HG02970 (cell line): Measurements from ENCODE around the gene OLFM1.

Experiments used
- ATAC-seq: cut with Tn5 transposase; IDR thresholded peaks from one replicate; pipeline ENCODE4 v1.9.1; 2021; ENCODE audit warnings: mild to moderate bottlenecking, moderate library complexity, moderate number of reproducible peaks; ENCODE audit not compliant: unreplicated experiment, low FRiP score

OLFM1 gene

GRCh38 chr9:135087489-135087792, at the start of gene OLFM1:
OLFM1 (plus strand) TSS chr9:135087668; CDS start chr9:135087990, 322 bp downstream.
- no peak for ATAC-seq

- ATAC-seq = no peak
Measured at GRCh38 chr9:135038331-135038730, 49.1 kb upstream of the OLFM1 start.

- no peak for ATAC-seq
Measured at GRCh38 chr9:135038826-135039225, 48.6 kb upstream of the OLFM1 start.

GRCh38 chr9:135039266-135039870, 48.1 kb upstream of the OLFM1 start:
- ATAC-seq = no peak

- no peak for ATAC-seq
Measured at GRCh38 chr9:135039916-135040645, 47.4 kb upstream of the OLFM1 start.

GRCh38 chr9:135040892-135041291, 46.6 kb upstream of the OLFM1 start:
- no peak for ATAC-seq

- ATAC-seq = no peak
Measured at GRCh38 chr9:135043345-135043744, 44.1 kb upstream of the OLFM1 start.

GRCh38 chr9:135045264-135045927, 42.1 kb upstream of the OLFM1 start:
- ATAC-seq = no peak

- ATAC-seq = no peak
Measured at GRCh38 chr9:135045928-135046738, 41.3 kb upstream of the OLFM1 start.

- ATAC-seq = no peak
Measured at GRCh38 chr9:135046739-135047350, 40.6 kb upstream of the OLFM1 start.

- no peak for ATAC-seq
Measured at GRCh38 chr9:135047521-135047920, 39.9 kb upstream of the OLFM1 start.

- ATAC-seq = no peak
Measured at GRCh38 chr9:135048046-135048757, 39.3 kb upstream of the OLFM1 start.

- no peak for ATAC-seq
Measured at GRCh38 chr9:135048758-135049444, 38.6 kb upstream of the OLFM1 start.

- no peak for ATAC-seq
Measured at GRCh38 chr9:135049460-135049859, 38.0 kb upstream of the OLFM1 start.

GRCh38 chr9:135050072-135050990, 37.1 kb upstream of the OLFM1 start:
- ATAC-seq = no peak

GRCh38 chr9:135051316-135052038, 36.0 kb upstream of the OLFM1 start:
- ATAC-seq = no peak

GRCh38 chr9:135053133-135053532, 34.3 kb upstream of the OLFM1 start:
- no peak for ATAC-seq

- no peak for ATAC-seq
Measured at GRCh38 chr9:135055181-135055580, 32.3 kb upstream of the OLFM1 start.
